H9 (cell line): ENCODE results near the gene HNRNPA3. TPM values are rescaled to one million over a fixed set of nuclear protein-coding genes. Genes with fewer than 3 reads are reported as not detected.

Experiments
- DNase-seq: peaks from one replicate; pipeline ENCODE4 v3.0.0-alpha.2; 2017
- H2AFZ ChIP-seq: one replicate; pipeline ENCODE4 v1.6.1; 2013; ENCODE audit warnings: mild to moderate bottlenecking, low read length, control low read depth, moderate library complexity
- H2AK5ac ChIP-seq: 2 replicates; pipeline ENCODE4 v1.6.1; 2013; ENCODE audit warnings: low read length, control low read depth, mixed read lengths; ENCODE audit not compliant: insufficient read length
- H2BK120ac ChIP-seq: one replicate; pipeline ENCODE4 v1.6.1; 2013; ENCODE audit warnings: low read depth, mild to moderate bottlenecking, low read length, control low read depth, inconsistent platforms; ENCODE audit not compliant: poor library complexity, severe bottlenecking
- H2BK12ac ChIP-seq: 2 replicates; pipeline ENCODE4 v1.6.1; 2013; ENCODE audit warnings: low read length, control low read depth, mixed read lengths, low read depth; ENCODE audit not compliant: insufficient read length
- H2BK15ac ChIP-seq: 2 replicates; pipeline ENCODE4 v1.6.1; 2013; ENCODE audit warnings: low read depth, low read length, control low read depth
- H2BK20ac ChIP-seq: one replicate; pipeline ENCODE4 v1.6.1; 2013; ENCODE audit warnings: low read depth, mild to moderate bottlenecking, low read length, control low read depth, inconsistent platforms; ENCODE audit not compliant: poor library complexity, severe bottlenecking
- H2BK5ac ChIP-seq: 2 replicates; pipeline ENCODE4 v1.6.1; 2013; ENCODE audit warnings: low read length, control low read depth, mixed read lengths; ENCODE audit not compliant: insufficient read length
- H3K14ac ChIP-seq: 2 replicates; pipeline ENCODE4 v1.6.1; 2013; ENCODE audit warnings: low read length, control low read depth; ENCODE audit not compliant: insufficient read depth
- H3K18ac ChIP-seq: 2 replicates; pipeline ENCODE4 v1.6.1; 2013; ENCODE audit warnings: low read depth, mild to moderate bottlenecking, mixed read lengths, low read length, control low read depth; ENCODE audit not compliant: insufficient read length
- H3K23ac ChIP-seq: 2 replicates; pipeline ENCODE4 v1.6.1; 2013; ENCODE audit warnings: low read length, control low read depth, mixed read lengths, low read depth; ENCODE audit not compliant: insufficient read length
- H3K23me2 ChIP-seq: 2 replicates; pipeline ENCODE4 v1.6.1; 2013; ENCODE audit warnings: low read depth, mild to moderate bottlenecking, mixed read lengths, low read length, control low read depth; ENCODE audit not compliant: insufficient read length, poor library complexity, severe bottlenecking
- H3K27ac ChIP-seq: 2 replicates; pipeline ENCODE4 v1.5.1; 2013; ENCODE audit warnings: low read length, control low read depth, mixed read lengths, low read depth; ENCODE audit not compliant: insufficient read length
- H3K27me3 ChIP-seq: 2 replicates; pipeline ENCODE4 v1.6.1; 2013; ENCODE audit warnings: low read length, control low read depth, inconsistent platforms; ENCODE audit not compliant: insufficient read depth
- H3K4ac ChIP-seq: 2 replicates; pipeline ENCODE4 v1.6.1; 2013; ENCODE audit warnings: low read depth, mild to moderate bottlenecking, control low read depth, inconsistent platforms, low read length, moderate library complexity
- H3K4me1 ChIP-seq: 2 replicates; pipeline ENCODE4 v1.6.1; 2013; ENCODE audit warnings: low read length, control low read depth, inconsistent platforms; ENCODE audit not compliant: insufficient read depth
- H3K4me2 ChIP-seq: 2 replicates; pipeline ENCODE4 v1.6.1; 2013; ENCODE audit warnings: low read length, control low read depth, mixed read lengths; ENCODE audit not compliant: insufficient read length, insufficient read depth
- H3K56ac ChIP-seq: 2 replicates; pipeline ENCODE4 v1.6.1; 2013; ENCODE audit warnings: low read depth, mild to moderate bottlenecking, mixed read lengths, low read length, control low read depth; ENCODE audit not compliant: insufficient read length
- H3K79me1 ChIP-seq: 2 replicates; pipeline ENCODE4 v1.6.1; 2013; ENCODE audit warnings: low read depth, mild to moderate bottlenecking, moderate library complexity, low read length, control low read depth, inconsistent platforms; ENCODE audit not compliant: insufficient read depth, poor library complexity, severe bottlenecking
- H3K79me2 ChIP-seq: 2 replicates; pipeline ENCODE4 v1.6.1; 2013; ENCODE audit warnings: low read length, control low read depth, inconsistent platforms; ENCODE audit not compliant: insufficient read depth
- H3K9ac ChIP-seq: 2 replicates; pipeline ENCODE4 v1.6.1; 2013; ENCODE audit warnings: low read length, control low read depth, mixed read lengths; ENCODE audit not compliant: insufficient read length; ENCODE audit errors: extremely low read depth
- H3K9me3 ChIP-seq: one replicate; pipeline ENCODE4 v1.6.1; 2013; ENCODE audit warnings: low read depth, low read length, inconsistent platforms; ENCODE audit not compliant: control insufficient read depth
- H3T11ph ChIP-seq: one replicate; pipeline ENCODE4 v1.6.1; 2013; ENCODE audit warnings: mild to moderate bottlenecking, low read length, control low read depth, inconsistent platforms
- H4K20me1 ChIP-seq: one replicate; pipeline ENCODE4 v1.6.1; 2013; ENCODE audit not compliant: control insufficient read depth, insufficient read length, insufficient read depth
- H4K5ac ChIP-seq: 2 replicates; pipeline ENCODE4 v1.6.1; 2013; ENCODE audit warnings: low read depth, mild to moderate bottlenecking, mixed read lengths, low read length, control low read depth; ENCODE audit not compliant: insufficient read length
- H4K8ac ChIP-seq: replicated peaks from 2 replicates; pipeline ENCODE4 v1.6.1; 2013; ENCODE audit warnings: low read length, control low read depth, mixed read lengths, low read depth; ENCODE audit not compliant: insufficient read length
- H4K91ac ChIP-seq: 2 replicates; pipeline ENCODE4 v1.6.1; 2013; ENCODE audit warnings: low read depth, mild to moderate bottlenecking, moderate library complexity, mixed read lengths, low read length, control low read depth; ENCODE audit not compliant: insufficient read length
- H3K27ac Mint-ChIP-seq, 3 experiments: 2 replicates in 2 of 3; 3 replicates in 1 of 3; pipeline ENCODE4 v1.8.0; 2020 to 2021; ENCODE audit warnings: mixed read lengths in 3 of 3, mild to moderate bottlenecking in 1 of 3, moderate library complexity in 1 of 3
- H3K27me3 Mint-ChIP-seq: 2 replicates; pipeline ENCODE4 v1.8.0; 2021; ENCODE audit warnings: low read depth, mild to moderate bottlenecking, moderate library complexity, mixed read lengths
- H3K36me3 Mint-ChIP-seq, 3 experiments: 2 replicates in 2 of 3; 3 replicates in 1 of 3; pipeline ENCODE4 v1.8.0; 2020 to 2021; ENCODE audit warnings: low read depth in 3 of 3, mixed read lengths in 3 of 3; ENCODE audit not compliant: insufficient read depth in 1 of 3
- H3K4me1 Mint-ChIP-seq, 2 experiments: 2 replicates each; pipeline ENCODE4 v1.8.0; 2020; ENCODE audit warnings: mixed read lengths in 2 of 2
- H3K4me3 Mint-ChIP-seq, 2 experiments: 2 replicates in 1 of 2; 3 replicates in 1 of 2; pipeline ENCODE4 v1.8.0; 2020 to 2021; ENCODE audit warnings: mild to moderate bottlenecking in 2 of 2, mixed read lengths in 2 of 2, moderate library complexity in 1 of 2
- H3K9me3 Mint-ChIP-seq, 2 experiments: 2 replicates in 1 of 2; 3 replicates in 1 of 2; pipeline ENCODE4 v1.8.0; 2020; ENCODE audit warnings: mild to moderate bottlenecking in 2 of 2, mixed read lengths in 2 of 2, moderate library complexity in 1 of 2
- WGBS: extraction: QIAGEN DNeasy Blood & Tissue Kit; methylation state at CpG from one replicate; pipeline ENCODE4 v1.1.7; 2013; ENCODE audit warnings: missing lambda C conversion rate, low lambda C conversion rate, mixed read lengths; ENCODE audit not compliant: insufficient read length; ENCODE audit errors: extremely low coverage; 5-methylcytosine and 5-hydroxymethylcytosine counted together
- total RNA-seq: library from RNA; stranded (reverse); gene quantifications from 2 replicates; pipeline ENCODE4 v1.2.1, GENCODE V29; 2021
- TF ChIP-seq, protein P1 (sequence below): fragments of 200-600 bp; sonication (generic); conservative IDR thresholded peaks from 3 replicates; pipeline ENCODE4 v1.8.0; 2021; ENCODE audit warnings: antibody characterized with exemption, mild to moderate bottlenecking

Gene HNRNPA3
- total RNA-seq, 1 experiment from 2014 or later: 405 TPM

DNA sequence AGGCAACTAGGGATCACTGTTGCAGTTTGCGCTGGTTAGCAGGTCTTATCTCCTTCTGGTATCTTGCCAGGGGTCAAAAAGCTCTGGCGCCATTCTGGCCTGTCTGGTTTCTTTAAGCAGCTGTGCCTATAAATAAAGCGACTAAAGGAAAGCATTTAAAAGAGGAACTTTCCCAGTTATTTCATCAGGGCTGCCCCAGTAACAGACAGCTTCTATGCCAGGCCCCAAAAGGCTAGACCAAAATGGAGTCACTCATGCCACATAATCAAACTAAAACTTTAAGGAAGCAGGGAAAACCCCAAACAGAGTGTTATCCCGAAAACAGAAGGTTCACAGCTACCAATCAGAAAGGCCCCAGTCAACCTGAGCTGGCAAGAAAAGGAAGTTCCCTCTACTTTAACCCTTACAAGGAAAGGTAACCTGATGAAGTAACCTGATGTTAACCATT, 41.2 kb upstream of the HNRNPA3 start:
- no CpG with 5 or more reads among the region's 4 CpGs for WGBS
- no peak overlapping the region for H3K4me2 ChIP-seq
- H4K20me1 ChIP-seq: no peaks in the 10 kb centered on the region
- Mint-ChIP-seq H3K36me3 (no peaks in the 10 kb centered on the region), H3K27ac (no peak overlapping the region), H3K27me3 (no peaks in the 10 kb centered on the region), H3K9me3 (no peaks in the 10 kb centered on the region), H3K4me3 (no peak overlapping the region), H3K4me1 (peaks cover 34 to 37% of the 10 kb centered on the region in 2 experiments)
- H3K23me2 ChIP-seq: no peaks in the 10 kb centered on the region
- no peaks in the 10 kb centered on the region for H3K9me3 ChIP-seq
- H4K5ac ChIP-seq: no peak overlapping the region
- H3K4ac ChIP-seq: no peak overlapping the region
- H3K9ac ChIP-seq: no peak overlapping the region
- peak overlapping the region; percentile 29 for H2AFZ ChIP-seq
- H3K79me2 ChIP-seq: no peaks in the 10 kb centered on the region
- no peak for DNase-seq
- H2BK20ac ChIP-seq: no peak overlapping the region
- H2AK5ac ChIP-seq: no peak overlapping the region
- no peak overlapping the region for H2BK5ac ChIP-seq
- H2BK12ac ChIP-seq: no peak overlapping the region
- H4K8ac ChIP-seq: no peak overlapping the region
- no peak overlapping the region for H3K56ac ChIP-seq
- H4K91ac ChIP-seq: no peak overlapping the region
- TF ChIP-seq, protein P1, sequence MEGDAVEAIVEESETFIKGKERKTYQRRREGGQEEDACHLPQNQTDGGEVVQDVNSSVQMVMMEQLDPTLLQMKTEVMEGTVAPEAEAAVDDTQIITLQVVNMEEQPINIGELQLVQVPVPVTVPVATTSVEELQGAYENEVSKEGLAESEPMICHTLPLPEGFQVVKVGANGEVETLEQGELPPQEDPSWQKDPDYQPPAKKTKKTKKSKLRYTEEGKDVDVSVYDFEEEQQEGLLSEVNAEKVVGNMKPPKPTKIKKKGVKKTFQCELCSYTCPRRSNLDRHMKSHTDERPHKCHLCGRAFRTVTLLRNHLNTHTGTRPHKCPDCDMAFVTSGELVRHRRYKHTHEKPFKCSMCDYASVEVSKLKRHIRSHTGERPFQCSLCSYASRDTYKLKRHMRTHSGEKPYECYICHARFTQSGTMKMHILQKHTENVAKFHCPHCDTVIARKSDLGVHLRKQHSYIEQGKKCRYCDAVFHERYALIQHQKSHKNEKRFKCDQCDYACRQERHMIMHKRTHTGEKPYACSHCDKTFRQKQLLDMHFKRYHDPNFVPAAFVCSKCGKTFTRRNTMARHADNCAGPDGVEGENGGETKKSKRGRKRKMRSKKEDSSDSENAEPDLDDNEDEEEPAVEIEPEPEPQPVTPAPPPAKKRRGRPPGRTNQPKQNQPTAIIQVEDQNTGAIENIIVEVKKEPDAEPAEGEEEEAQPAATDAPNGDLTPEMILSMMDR: no peak
- no peaks in the 10 kb centered on the region for H3K27me3 ChIP-seq
- no peak overlapping the region for H2BK120ac ChIP-seq
- H3K23ac ChIP-seq: no peak overlapping the region
- no peaks in the 10 kb centered on the region for H3K79me1 ChIP-seq
- peaks cover 3% of the 10 kb centered on the region; the same call in 1 of the 2 replicates for H3K4me1 ChIP-seq
- H3K27ac ChIP-seq: no peak overlapping the region
- no peak overlapping the region for H3K18ac ChIP-seq
- H3T11ph ChIP-seq: no peak overlapping the region
- H3K14ac ChIP-seq: no peak overlapping the region
- H2BK15ac ChIP-seq: no peak overlapping the region
